Calu3 (cell line): ENCODE data around the gene NXF2B. TPM values are rescaled to one million over a fixed set of nuclear protein-coding genes. Genes with fewer than 3 reads are reported as not detected.

Experiments used
- BruUV-seq: library from RNA; stranded (reverse); fragments of 400-500 nt; replicated peaks from 2 replicates; lab custom pipeline; 2021; lab: Mats Ljungman, UMichigan
- CTCF ChIA-PET: fragments of 300-600 bp; sonication (Branson Sonifier 250); formaldehyde crosslinking; loops from one replicate; lab custom pipeline; 2022; ENCODE audit warnings: antibody characterized with exemption; lab: Charles Lee
- DNase-seq: peaks from one replicate; pipeline ENCODE4 v3.0.0; 2022
- H3K27ac Mint-ChIP-seq: one replicate; pipeline ENCODE4 v1.8.0; 2022; ENCODE audit warnings: mixed read lengths; ENCODE audit not compliant: unreplicated experiment
- H3K27me3 Mint-ChIP-seq: one replicate; pipeline ENCODE4 v1.8.0; 2022; ENCODE audit warnings: mixed read lengths; ENCODE audit not compliant: unreplicated experiment
- H3K36me3 Mint-ChIP-seq: one replicate; pipeline ENCODE4 v1.8.0; 2022; ENCODE audit warnings: mild to moderate bottlenecking, moderate library complexity, mixed read lengths; ENCODE audit not compliant: insufficient read depth, unreplicated experiment
- H3K4me1 Mint-ChIP-seq: one replicate; pipeline ENCODE4 v1.8.0; 2022; ENCODE audit warnings: mild to moderate bottlenecking, low read depth, mixed read lengths; ENCODE audit not compliant: unreplicated experiment
- H3K4me3 Mint-ChIP-seq: one replicate; pipeline ENCODE4 v1.8.0; 2022; ENCODE audit warnings: mild to moderate bottlenecking, low read depth, moderate library complexity, mixed read lengths; ENCODE audit not compliant: unreplicated experiment
- H3K9me3 Mint-ChIP-seq: one replicate; pipeline ENCODE4 v1.8.0; 2022; ENCODE audit warnings: low read depth, mixed read lengths; ENCODE audit not compliant: unreplicated experiment
- intact Hi-C: fragments of 100-400 bp; cut with micrococcal nuclease; formaldehyde crosslinking; loops from one replicate; pipeline ENCODE4 v1.10.0; 2022; ENCODE audit not compliant: unreplicated experiment
- total RNA-seq: library from RNA; stranded (reverse); gene quantifications from 2 replicates; pipeline ENCODE4 v1.2.3, GENCODE V29; 2022
- TF ChIP-seq, protein P1 (sequence below): fragments of 200-600 bp; IDR thresholded peaks from one replicate; pipeline ENCODE4 v1.8.0; 2022; ENCODE audit warnings: antibody characterized with exemption; ENCODE audit not compliant: unreplicated experiment

Gene NXF2B
- total RNA-seq, 1 experiment from 2014 or later = not detected

DNA sequence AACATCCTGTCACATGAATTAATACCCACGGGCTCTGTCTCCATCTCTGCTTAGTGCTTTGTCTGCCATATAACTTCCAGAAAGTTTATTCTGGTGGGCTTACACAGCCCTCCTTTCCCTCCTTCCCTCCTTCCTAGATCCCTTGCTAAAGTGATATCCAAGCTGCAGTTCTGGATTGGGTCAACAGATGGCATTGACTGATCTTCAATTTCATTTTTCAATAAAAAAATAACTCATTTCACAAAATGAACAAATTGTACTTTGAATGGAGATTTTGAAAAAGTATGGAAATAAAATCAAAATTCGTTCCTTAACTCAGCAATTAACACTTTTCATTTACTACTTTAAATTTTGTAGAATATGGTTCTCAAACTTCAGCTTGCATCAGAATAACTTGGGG lies 97.9 kb downstream of the NXF2B start:
- Mint-ChIP-seq H3K27ac (no peak overlapping the region), H3K4me3 (no peak overlapping the region), H3K4me1 (no peaks in the 10 kb centered on the region), H3K27me3 (no peaks in the 10 kb centered on the region), H3K9me3 (no peaks in the 10 kb centered on the region), H3K36me3 (no peaks in the 10 kb centered on the region)
- intact Hi-C loops = no loop called here
- CTCF ChIA-PET = no interaction called here
- BruUV-seq = no TSS peak
- DNase-seq = no peak
- TF ChIP-seq, protein P1, sequence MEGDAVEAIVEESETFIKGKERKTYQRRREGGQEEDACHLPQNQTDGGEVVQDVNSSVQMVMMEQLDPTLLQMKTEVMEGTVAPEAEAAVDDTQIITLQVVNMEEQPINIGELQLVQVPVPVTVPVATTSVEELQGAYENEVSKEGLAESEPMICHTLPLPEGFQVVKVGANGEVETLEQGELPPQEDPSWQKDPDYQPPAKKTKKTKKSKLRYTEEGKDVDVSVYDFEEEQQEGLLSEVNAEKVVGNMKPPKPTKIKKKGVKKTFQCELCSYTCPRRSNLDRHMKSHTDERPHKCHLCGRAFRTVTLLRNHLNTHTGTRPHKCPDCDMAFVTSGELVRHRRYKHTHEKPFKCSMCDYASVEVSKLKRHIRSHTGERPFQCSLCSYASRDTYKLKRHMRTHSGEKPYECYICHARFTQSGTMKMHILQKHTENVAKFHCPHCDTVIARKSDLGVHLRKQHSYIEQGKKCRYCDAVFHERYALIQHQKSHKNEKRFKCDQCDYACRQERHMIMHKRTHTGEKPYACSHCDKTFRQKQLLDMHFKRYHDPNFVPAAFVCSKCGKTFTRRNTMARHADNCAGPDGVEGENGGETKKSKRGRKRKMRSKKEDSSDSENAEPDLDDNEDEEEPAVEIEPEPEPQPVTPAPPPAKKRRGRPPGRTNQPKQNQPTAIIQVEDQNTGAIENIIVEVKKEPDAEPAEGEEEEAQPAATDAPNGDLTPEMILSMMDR = no peak

DNA sequence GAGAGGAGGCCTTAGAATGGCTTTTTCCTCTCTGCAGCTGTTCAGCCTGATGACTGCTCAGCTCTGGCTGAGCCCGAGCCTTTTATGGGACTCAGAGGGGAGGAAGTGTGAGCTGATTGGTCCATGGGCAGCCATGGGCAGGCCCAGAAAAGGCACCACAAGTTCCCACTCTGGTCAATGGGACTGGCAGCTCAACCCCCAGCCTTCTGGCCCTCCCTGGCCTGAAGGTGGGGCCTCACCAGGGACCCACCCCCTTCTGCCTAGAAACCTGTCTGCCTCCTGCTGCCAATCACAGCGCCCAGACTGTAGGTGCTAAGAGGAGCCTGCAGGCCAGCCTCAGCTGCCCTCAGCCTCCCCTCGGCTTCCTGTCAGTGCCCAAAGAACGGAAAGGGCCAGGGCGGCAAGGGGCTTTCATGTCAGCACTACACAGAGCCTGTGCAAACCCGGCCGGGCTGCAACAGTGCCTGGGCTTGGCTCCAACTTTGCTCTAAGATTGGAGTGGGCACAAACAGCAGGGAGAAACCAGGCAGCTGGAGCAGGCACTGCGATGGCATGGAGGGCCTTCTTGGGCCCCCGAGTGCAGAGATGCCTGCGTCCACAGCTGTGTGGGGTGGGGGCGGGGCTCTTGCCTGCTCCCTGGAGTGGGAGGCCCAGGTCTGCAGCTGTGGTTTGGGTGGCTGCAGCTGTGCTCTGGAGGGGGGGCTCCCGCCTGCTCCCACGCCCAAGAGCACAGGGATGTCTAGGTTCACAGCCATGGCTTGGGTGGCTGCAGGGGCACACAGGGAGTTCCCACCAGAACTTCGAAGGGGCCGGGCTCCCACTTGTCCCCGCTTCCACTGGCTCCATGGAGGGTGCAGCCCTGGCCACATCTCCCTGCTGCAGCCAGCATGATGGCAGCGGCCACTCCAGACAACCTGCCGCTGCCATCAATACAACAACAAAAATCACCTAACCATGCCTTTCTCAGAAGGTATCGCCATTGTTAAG lies 100.2 kb downstream of the NXF2B start:
- H3K27ac Mint-ChIP-seq = no peak overlapping the region
- H3K36me3 Mint-ChIP-seq = no peaks in the 10 kb centered on the region
- intact Hi-C loops = no loop called here
- no peaks in the 10 kb centered on the region for H3K9me3 Mint-ChIP-seq
- CTCF ChIA-PET = no interaction called here
- DNase-seq = peak; percentile 25
- H3K27me3 Mint-ChIP-seq = no peaks in the 10 kb centered on the region
- TF ChIP-seq, protein P1 = no peak
- H3K4me3 Mint-ChIP-seq = no peak overlapping the region
- no peaks in the 10 kb centered on the region for H3K4me1 Mint-ChIP-seq
- BruUV-seq = no TSS peak

DNA sequence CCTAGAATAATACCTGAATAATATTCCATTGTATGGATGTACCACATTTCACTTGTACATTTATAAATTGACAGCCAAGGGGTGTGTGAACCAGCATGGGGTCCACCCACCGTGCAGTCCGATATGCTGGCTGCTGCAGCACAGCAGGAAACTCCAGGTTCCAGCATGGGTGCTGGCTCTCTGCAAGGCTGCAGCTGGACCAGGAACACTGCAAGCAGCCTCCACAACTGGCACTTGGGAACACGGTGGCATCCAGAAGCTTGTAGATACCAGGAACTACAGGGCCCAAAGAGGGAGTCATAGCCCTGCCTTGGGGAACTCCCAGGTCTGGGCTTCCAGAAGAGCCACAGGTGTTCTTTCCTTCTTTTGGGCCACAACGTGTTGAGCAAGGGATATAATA lies 101.6 kb downstream of the NXF2B start:
- Mint-ChIP-seq H3K4me3 (no peak overlapping the region), H3K27me3 (no peaks in the 10 kb centered on the region), H3K4me1 (no peaks in the 10 kb centered on the region), H3K9me3 (no peaks in the 10 kb centered on the region), H3K36me3 (no peaks in the 10 kb centered on the region), H3K27ac (no peak overlapping the region)
- CTCF ChIA-PET = no interaction called here
- BruUV-seq = no TSS peak
- TF ChIP-seq, protein P1 = no peak
- no peak for DNase-seq
- intact Hi-C loops = no loop called here

Other genes starting within 250 kb of the NXF2B start
- gene TCP11X1, start 224.7 kb downstream of the NXF2B start, total RNA-seq = not detected in 2 replicates
- not detected in 2 replicates for gene NXF2, start 192.8 kb downstream of the NXF2B start, total RNA-seq
- not detected in 2 replicates for gene TCP11X2, start 31.8 kb upstream of the NXF2B start, total RNA-seq
- gene TMSB15A, start 76.7 kb upstream of the NXF2B start, total RNA-seq = 1.8 and 1.9 TPM in 2 replicates
- 22.4 and 23.7 TPM in 2 replicates for gene ARMCX5, start 159.5 kb upstream of the NXF2B start, total RNA-seq
- gene GPRASP1, start 211.5 kb upstream of the NXF2B start, total RNA-seq = 3.6 and 3.9 TPM in 2 replicates